ENCODE data around the gene ZFPL1. TPM values are rescaled to one million over a fixed set of nuclear protein-coding genes. Genes with fewer than 3 reads are reported as not detected.

The ZFPL1 gene
- total RNA-seq, 1 donor from 2014 or later = 46.2 TPM

GRCh38 chr11:65131895-65132237 lies 47.8 kb downstream of the ZFPL1 start:
- Mint-ChIP-seq H3K4me1 (peaks cover 30% of the 10 kb centered on the region), H3K36me3 (peaks cover 6% of the 10 kb centered on the region), H3K9me3 (no peaks in the 10 kb centered on the region), H3K4me3 (peak overlapping the region; percentile 6), H3K27me3 (ENCODE audit: low read depth) (no peaks in the 10 kb centered on the region), H3K27ac (no peak overlapping the region)
- TF ChIP-seq CTCF (IDR thresholded peaks at IDR 0.05; ENCODE audit: unreplicated experiment) = no peak
- DNase-seq (ENCODE audit: low spot score in 2 of 2, unreplicated experiment in 2 of 2) = no peak

GRCh38 chr11:65132238-65132987 lies 48.4 kb downstream of the ZFPL1 start:
- TF ChIP-seq CTCF (IDR thresholded peaks at IDR 0.05; ENCODE audit: unreplicated experiment) = no peak
- no peak for DNase-seq (ENCODE audit: low spot score in 2 of 2, unreplicated experiment in 2 of 2)
- H3K27me3 Mint-ChIP-seq (ENCODE audit: low read depth) = no peaks in the 10 kb centered on the region
- peaks cover 30% of the 10 kb centered on the region for H3K4me1 Mint-ChIP-seq
- no peaks in the 10 kb centered on the region for H3K9me3 Mint-ChIP-seq
- H3K4me3 Mint-ChIP-seq = peak overlapping the region; percentile 99
- H3K27ac Mint-ChIP-seq = peak overlapping the region; percentile 100
- peaks cover 3% of the 10 kb centered on the region for H3K36me3 Mint-ChIP-seq

GRCh38 chr11:65132988-65133700 lies 49.1 kb downstream of the ZFPL1 start:
- H3K27me3 Mint-ChIP-seq (ENCODE audit: low read depth) = no peaks in the 10 kb centered on the region
- TF ChIP-seq CTCF (IDR thresholded peaks at IDR 0.05; ENCODE audit: unreplicated experiment) = no peak
- H3K27ac Mint-ChIP-seq = peak overlapping the region; percentile 100
- peak overlapping the region; percentile 99 for H3K4me3 Mint-ChIP-seq
- no peak for DNase-seq (ENCODE audit: low spot score in 2 of 2, unreplicated experiment in 2 of 2)
- H3K4me1 Mint-ChIP-seq = peaks cover 30% of the 10 kb centered on the region
- H3K36me3 Mint-ChIP-seq = peaks cover 3% of the 10 kb centered on the region
- no peaks in the 10 kb centered on the region for H3K9me3 Mint-ChIP-seq

- Mint-ChIP-seq H3K9me3 (no peaks in the 10 kb centered on the region), H3K4me1 (peaks cover 30% of the 10 kb centered on the region), H3K27me3 (ENCODE audit: low read depth) (no peaks in the 10 kb centered on the region), H3K36me3 (peaks cover 3% of the 10 kb centered on the region), H3K4me3 (peak overlapping the region; percentile 99), H3K27ac (peak overlapping the region; percentile 100)
- no peak for TF ChIP-seq CTCF (IDR thresholded peaks at IDR 0.05; ENCODE audit: unreplicated experiment)
- no peak for DNase-seq (ENCODE audit: low spot score in 2 of 2, unreplicated experiment in 2 of 2)
These were observed 49.7 kb downstream of the ZFPL1 start for GRCh38 chr11:65133724-65134123.

GRCh38 chr11:65134240-65134951 lies 50.4 kb downstream of the ZFPL1 start, which contains the start of gene SYVN1:
Gene SYVN1, minus strand, starts transcription at chr11:65134519. Its CDS starts 918 bp downstream, at chr11:65133601.
- Mint-ChIP-seq H3K27ac (peak within 1 kb of the TSS; percentile 100), H3K36me3 (peaks cover 3% of the 10 kb centered on the region), H3K9me3 (no peaks in the 10 kb centered on the region), H3K27me3 (ENCODE audit: low read depth) (no peaks in the 10 kb centered on the region), H3K4me3 (peak within 1 kb of the TSS; percentile 99), H3K4me1 (peaks cover 30% of the 10 kb centered on the region)
- peak; percentile 76 to 85 for DNase-seq (ENCODE audit: low spot score in 2 of 2, unreplicated experiment in 2 of 2)
- no peak for TF ChIP-seq CTCF (IDR thresholded peaks at IDR 0.05; ENCODE audit: unreplicated experiment)
